Right lobe of liver (tissue), 4 donors: Measurements from ENCODE around the gene PRPF31.

Source experiments
- POLR2A ChIP-seq: fragments of 450-650 bp; IDR thresholded peaks from one replicate; pipeline ENCODE4 v1.6.1; 2017; ENCODE audit warnings: antibody characterized with exemption, mild to moderate bottlenecking
- TF ChIP-seq, protein P1 (sequence below), 4 donors: fragments of 200-600 bp in 3 of 4; fragments of 450-650 bp in 1 of 4; IDR thresholded peaks; one replicate each; pipeline versions ENCODE4 v1.5.1 to v1.8.0; 2016 to 2022; ENCODE audit warnings: antibody characterized with exemption in 4 of 4, mild to moderate bottlenecking in 2 of 4
- donor health status: DM: no; HTN: no; CAD: no.
- donor health status: DM: no; HTN: no; CAD: no.
- donor health status: DM: no; HTN: yes; CAD: no.

DNA sequence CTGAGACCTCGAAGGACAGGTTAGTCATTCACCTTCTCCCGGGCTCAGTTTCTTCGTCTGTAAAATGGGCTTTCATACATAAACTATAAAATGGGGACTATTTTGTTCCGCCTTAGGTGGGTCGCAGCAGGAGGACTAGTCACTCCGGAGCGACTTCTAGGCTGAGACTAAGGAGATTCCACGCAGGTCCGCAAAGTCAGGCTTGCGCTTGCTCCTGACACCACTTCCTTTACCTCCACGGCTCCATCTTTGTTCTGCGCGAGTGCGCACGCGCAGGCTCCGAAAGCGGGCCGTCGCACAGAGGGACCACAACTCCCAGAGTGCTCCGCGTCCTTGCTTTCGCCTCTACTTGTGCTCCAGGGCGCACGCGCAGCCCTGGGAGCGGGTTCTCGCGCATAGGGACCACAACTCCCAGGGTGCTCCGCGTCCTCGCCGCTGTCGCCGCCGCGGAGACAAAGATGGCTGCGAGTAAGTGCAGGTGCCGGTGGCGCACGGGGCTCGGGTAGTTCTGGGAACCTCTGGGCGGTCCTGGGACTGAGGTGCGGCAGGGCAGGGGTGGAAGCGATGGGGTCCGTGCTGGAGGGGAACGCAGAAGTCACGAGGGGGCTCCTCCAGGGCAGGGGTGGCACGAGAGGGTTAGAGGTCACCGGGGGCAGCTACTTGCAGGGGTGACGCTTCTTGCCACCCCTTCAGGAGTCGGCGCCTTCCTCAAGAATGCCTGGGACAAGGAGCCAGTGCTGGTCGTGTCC lies 13.0 kb upstream of the PRPF31 start, which contains the start of gene NDUFA3:
- TF ChIP-seq, protein P1, sequence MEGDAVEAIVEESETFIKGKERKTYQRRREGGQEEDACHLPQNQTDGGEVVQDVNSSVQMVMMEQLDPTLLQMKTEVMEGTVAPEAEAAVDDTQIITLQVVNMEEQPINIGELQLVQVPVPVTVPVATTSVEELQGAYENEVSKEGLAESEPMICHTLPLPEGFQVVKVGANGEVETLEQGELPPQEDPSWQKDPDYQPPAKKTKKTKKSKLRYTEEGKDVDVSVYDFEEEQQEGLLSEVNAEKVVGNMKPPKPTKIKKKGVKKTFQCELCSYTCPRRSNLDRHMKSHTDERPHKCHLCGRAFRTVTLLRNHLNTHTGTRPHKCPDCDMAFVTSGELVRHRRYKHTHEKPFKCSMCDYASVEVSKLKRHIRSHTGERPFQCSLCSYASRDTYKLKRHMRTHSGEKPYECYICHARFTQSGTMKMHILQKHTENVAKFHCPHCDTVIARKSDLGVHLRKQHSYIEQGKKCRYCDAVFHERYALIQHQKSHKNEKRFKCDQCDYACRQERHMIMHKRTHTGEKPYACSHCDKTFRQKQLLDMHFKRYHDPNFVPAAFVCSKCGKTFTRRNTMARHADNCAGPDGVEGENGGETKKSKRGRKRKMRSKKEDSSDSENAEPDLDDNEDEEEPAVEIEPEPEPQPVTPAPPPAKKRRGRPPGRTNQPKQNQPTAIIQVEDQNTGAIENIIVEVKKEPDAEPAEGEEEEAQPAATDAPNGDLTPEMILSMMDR (IDR thresholded peaks at IDR 0.05): no peak
- peak; percentile 54 for TF ChIP-seq POLR2A
